HL-60 (cell line): Measurements from ENCODE around the gene PBX3.

Source experiments
- SPI1 ChIP-seq: IDR thresholded peaks from 2 replicates; pipeline ENCODE4 v1.6.1; 2012; ENCODE audit warnings: low read depth, mild to moderate bottlenecking, borderline replicate concordance
- TF ChIP-seq, protein P1 (sequence below): IDR thresholded peaks from one replicate; pipeline ENCODE4 v1.5.1; 2011; ENCODE audit warnings: low read length, control low read depth, inconsistent platforms; ENCODE audit not compliant: insufficient read depth

GRCh38 chr9:125782718-125783117 is 35.5 kb downstream of the PBX3 start:
- no peak for TF ChIP-seq SPI1
- TF ChIP-seq, protein P1, sequence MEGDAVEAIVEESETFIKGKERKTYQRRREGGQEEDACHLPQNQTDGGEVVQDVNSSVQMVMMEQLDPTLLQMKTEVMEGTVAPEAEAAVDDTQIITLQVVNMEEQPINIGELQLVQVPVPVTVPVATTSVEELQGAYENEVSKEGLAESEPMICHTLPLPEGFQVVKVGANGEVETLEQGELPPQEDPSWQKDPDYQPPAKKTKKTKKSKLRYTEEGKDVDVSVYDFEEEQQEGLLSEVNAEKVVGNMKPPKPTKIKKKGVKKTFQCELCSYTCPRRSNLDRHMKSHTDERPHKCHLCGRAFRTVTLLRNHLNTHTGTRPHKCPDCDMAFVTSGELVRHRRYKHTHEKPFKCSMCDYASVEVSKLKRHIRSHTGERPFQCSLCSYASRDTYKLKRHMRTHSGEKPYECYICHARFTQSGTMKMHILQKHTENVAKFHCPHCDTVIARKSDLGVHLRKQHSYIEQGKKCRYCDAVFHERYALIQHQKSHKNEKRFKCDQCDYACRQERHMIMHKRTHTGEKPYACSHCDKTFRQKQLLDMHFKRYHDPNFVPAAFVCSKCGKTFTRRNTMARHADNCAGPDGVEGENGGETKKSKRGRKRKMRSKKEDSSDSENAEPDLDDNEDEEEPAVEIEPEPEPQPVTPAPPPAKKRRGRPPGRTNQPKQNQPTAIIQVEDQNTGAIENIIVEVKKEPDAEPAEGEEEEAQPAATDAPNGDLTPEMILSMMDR = no peak
